Esophagus squamous epithelium (tissue), 4 donors: ENCODE data around the gene CCDC182.

Experiments used
- CTCF ChIP-seq, 6 experiments: fragments of 450-650 bp in 4 of 6; fragments of 200-600 bp in 2 of 6; sonication (generic) in 2 of 6; IDR thresholded peaks; one replicate each; pipeline ENCODE4 v1.5.1; 2016 to 2019; ENCODE audit warnings: antibody characterized with exemption in 6 of 6, mild to moderate bottlenecking in 4 of 6, moderate library complexity in 4 of 6
- POLR2A ChIP-seq, 4 donors: fragments of 450-650 bp; IDR thresholded peaks; one replicate each; pipeline ENCODE4 v1.6.1; 2017; ENCODE audit warnings: antibody characterized with exemption in 4 of 4, mild to moderate bottlenecking in 4 of 4, moderate library complexity in 3 of 4

- TF ChIP-seq CTCF (IDR thresholded peaks at IDR 0.05) (no peak), POLR2A (IDR thresholded peaks at IDR 0.05) (no peak)
These were observed 12.6 kb upstream of the CCDC182 start for GRCh38 chr17:57757735-57758134.
